WTC11 (cell line): ENCODE measurements around the gene CABP1.

Source experiments
- CREB1 ChIP-seq: sonication (generic); formaldehyde crosslinking; IDR thresholded peaks from 2 replicates; pipeline ENCODE4 v1.8.0; 2023; ENCODE audit warnings: mild to moderate bottlenecking, missing genetic modification reagents
- CTCF ChIP-seq: fragments of 200-600 bp; IDR thresholded peaks from 2 replicates; pipeline ENCODE4 v1.8.0; 2022; ENCODE audit warnings: antibody characterized with exemption
- E2F5 ChIP-seq: sonication (generic); formaldehyde crosslinking; IDR thresholded peaks from 2 replicates; pipeline ENCODE4 v1.8.1; 2022; ENCODE audit warnings: mild to moderate bottlenecking, moderate library complexity, missing genetic modification reagents
- FOXK1 ChIP-seq: sonication (generic); formaldehyde crosslinking; IDR thresholded peaks from 2 replicates; pipeline ENCODE4 v1.8.0; 2022; ENCODE audit warnings: mild to moderate bottlenecking, moderate library complexity, missing genetic modification reagents
- MAX ChIP-seq: sonication (generic); formaldehyde crosslinking; IDR thresholded peaks from 2 replicates; pipeline ENCODE4 v1.8.0; 2022; ENCODE audit warnings: mild to moderate bottlenecking, missing genetic modification reagents
- NFYB ChIP-seq: sonication (generic); formaldehyde crosslinking; conservative IDR thresholded peaks from 2 replicates; pipeline ENCODE4 v1.8.0; 2022; ENCODE audit warnings: low read depth, missing genetic modification reagents
- NR3C1 ChIP-seq: sonication (generic); formaldehyde crosslinking; conservative IDR thresholded peaks from 2 replicates; pipeline ENCODE4 v1.8.1; 2023; ENCODE audit warnings: low read depth, mild to moderate bottlenecking, missing genetic modification reagents

GRCh38 chr12:120643574-120643973 lies 3.1 kb downstream of the CABP1 start:
- TF ChIP-seq CTCF (no peak), NFYB (CRISPR knock-in tag) (no peak), FOXK1 (CRISPR knock-in tag) (no peak), E2F5 (CRISPR knock-in tag) (no peak), NR3C1 (CRISPR knock-in tag) (no peak), CREB1 (CRISPR knock-in tag) (no peak), MAX (CRISPR knock-in tag) (no peak)
